CD4-positive, CD25-positive, alpha-beta regulatory T cell (primary cell): Measurements from ENCODE around the gene BUB1B. TPM values are rescaled to one million over a fixed set of nuclear protein-coding genes. Genes with fewer than 3 reads are reported as not detected.

Experiments
- ATAC-seq, 2 donors: fragments of 150-1000 bp; cut with Tn5 transposase; one replicate each; pipeline ENCODE4 v1.10.0; 2021; ENCODE audit warnings: low read depth in 2 of 2, moderate number of reproducible peaks in 2 of 2, moderate library complexity in 1 of 2
- DNase-seq, 3 donors: peaks; one replicate each; pipeline versions ENCODE4 v3.0.0 to v3.0.0-alpha.2; 2012 to 2022; ENCODE audit warnings: mixed read lengths in 1 of 3
- H3K27ac ChIP-seq: one replicate; pipeline ENCODE4 v1.7.0; 2013; ENCODE audit warnings: mild to moderate bottlenecking, low read length; ENCODE audit not compliant: insufficient read depth, poor library complexity, severe bottlenecking
- H3K27me3 ChIP-seq: one replicate; pipeline ENCODE4 v1.7.0; 2013; ENCODE audit warnings: low read length; ENCODE audit not compliant: control insufficient read depth, insufficient read depth
- H3K36me3 ChIP-seq: one replicate; pipeline ENCODE4 v1.7.0; 2013; ENCODE audit warnings: mild to moderate bottlenecking, low read length, moderate library complexity; ENCODE audit not compliant: control insufficient read depth, insufficient read depth
- H3K4me1 ChIP-seq: 2 replicates; pipeline ENCODE4 v1.7.0; 2013; ENCODE audit warnings: mild to moderate bottlenecking, low read length; ENCODE audit not compliant: insufficient read depth, control insufficient read depth, poor library complexity, severe bottlenecking
- H3K4me3 ChIP-seq: one replicate; pipeline ENCODE4 v1.7.0; 2013; ENCODE audit warnings: low read depth, mild to moderate bottlenecking, low read length, moderate library complexity
- H3K9me3 ChIP-seq, 2 experiments: 1 replicate in 1 of 2; 2 replicates in 1 of 2; pipeline ENCODE4 v1.7.0; 2013; ENCODE audit warnings: low read length in 2 of 2, mild to moderate bottlenecking in 1 of 2, moderate library complexity in 1 of 2; ENCODE audit not compliant: control insufficient read depth in 2 of 2
- H3K27ac Mint-ChIP-seq, 3 donors: one replicate each; pipeline ENCODE4 v1.8.0; 2020 to 2022; ENCODE audit warnings: mild to moderate bottlenecking in 3 of 3, mixed read lengths in 3 of 3, moderate library complexity in 2 of 3
- H3K27me3 Mint-ChIP-seq: one replicate; pipeline ENCODE4 v1.8.0; 2022; ENCODE audit warnings: mild to moderate bottlenecking, mixed read lengths
- H3K36me3 Mint-ChIP-seq: one replicate; pipeline ENCODE4 v1.8.0; 2020; ENCODE audit warnings: mixed read lengths
- H3K4me1 Mint-ChIP-seq, 4 donors: one replicate each; pipeline ENCODE4 v1.8.0; 2020 to 2022; ENCODE audit warnings: mixed read lengths in 4 of 4, mild to moderate bottlenecking in 1 of 4
- H3K4me3 Mint-ChIP-seq, 4 donors: one replicate each; pipeline ENCODE4 v1.8.0; 2020 to 2022; ENCODE audit warnings: mild to moderate bottlenecking in 4 of 4, mixed read lengths in 4 of 4, moderate library complexity in 3 of 4
- H3K9me3 Mint-ChIP-seq, 7 donors: one replicate each; pipeline ENCODE4 v1.8.0; 2020 to 2022; ENCODE audit warnings: mixed read lengths in 7 of 7, mild to moderate bottlenecking in 3 of 7, moderate library complexity in 2 of 7
- polyA plus RNA-seq, 4 donors: library from polyadenylated mRNA; unstranded; fragments of 300-500 nt; fragmentation: Illumina TruSeq; gene quantifications; one replicate each; pipeline ENCODE4 v1.2.3, GENCODE V29; 2021
- total RNA-seq: library from RNA; stranded (reverse); gene quantifications from one replicate; pipeline ENCODE4 v1.2.3, GENCODE V29; 2022

The BUB1B gene
- total and polyA plus RNA-seq, 5 donors from 2014 or later: 0.37 to 4.8 (median 1.5) TPM; not detected in 1

GRCh38 chr15:40257656-40258450, 97.0 kb downstream of the BUB1B start:
- no peak overlapping the region for H3K27ac ChIP-seq
- no peaks in the 10 kb centered on the region for H3K9me3 ChIP-seq
- Mint-ChIP-seq H3K36me3 (no peaks in the 10 kb centered on the region), H3K27ac (no peak overlapping the region), H3K27me3 (peaks cover 33% of the 10 kb centered on the region), H3K4me1 (peaks cover 0 to 9% (median 0%) of the 10 kb centered on the region in 4 donors), H3K4me3 (no peak overlapping the region), H3K9me3 (no peaks in the 10 kb centered on the region)
- no peak overlapping the region for H3K4me3 ChIP-seq
- ATAC-seq (no peak), DNase-seq (no peak)
- H3K27me3 ChIP-seq: peaks cover 6% of the 10 kb centered on the region
- H3K4me1 ChIP-seq: peaks cover 6% of the 10 kb centered on the region
- H3K36me3 ChIP-seq: no peaks in the 10 kb centered on the region

- Mint-ChIP-seq H3K4me3 (no peak overlapping the region), H3K27ac (no peak overlapping the region), H3K9me3 (no peaks in the 10 kb centered on the region), H3K27me3 (peaks cover 30% of the 10 kb centered on the region), H3K4me1 (peaks cover 0 to 4% (median 0%) of the 10 kb centered on the region in 4 donors), H3K36me3 (no peaks in the 10 kb centered on the region)
- Histone ChIP-seq H3K27ac (no peak overlapping the region), H3K9me3 (no peaks in the 10 kb centered on the region), H3K27me3 (peaks cover 5% of the 10 kb centered on the region), H3K4me3 (no peak overlapping the region), H3K4me1 (no peaks in the 10 kb centered on the region), H3K36me3 (no peaks in the 10 kb centered on the region)
- no peak for DNase-seq
- no peak for ATAC-seq
Observed at GRCh38 chr15:40258544-40258943, 97.7 kb downstream of the BUB1B start.

- Mint-ChIP-seq H3K27me3 (peaks cover 25% of the 10 kb centered on the region), H3K36me3 (no peaks in the 10 kb centered on the region), H3K9me3 (no peaks in the 10 kb centered on the region), H3K4me1 (peaks cover 0 to under 1% (median 0%) of the 10 kb centered on the region in 4 donors), H3K4me3 (no peak overlapping the region), H3K27ac (no peak overlapping the region)
- DNase-seq: no peak
- no peaks in the 10 kb centered on the region for H3K36me3 ChIP-seq
- peaks cover 4% of the 10 kb centered on the region for H3K27me3 ChIP-seq
- H3K4me3 ChIP-seq: no peak overlapping the region
- no peak overlapping the region for H3K27ac ChIP-seq
- ATAC-seq: no peak
- no peaks in the 10 kb centered on the region for H3K9me3 ChIP-seq
- H3K4me1 ChIP-seq: no peaks in the 10 kb centered on the region
Observed at GRCh38 chr15:40259021-40259420, 98.2 kb downstream of the BUB1B start.

GRCh38 chr15:40263024-40263754, 102.3 kb downstream of the BUB1B start:
- no peak overlapping the region for H3K4me3 Mint-ChIP-seq
- H3K27me3 Mint-ChIP-seq: peaks cover 6% of the 10 kb centered on the region
- Histone ChIP-seq H3K36me3 (no peaks in the 10 kb centered on the region), H3K4me3 (no peak overlapping the region), H3K4me1 (no peaks in the 10 kb centered on the region), H3K27ac (no peak overlapping the region), H3K27me3 (no peaks in the 10 kb centered on the region), H3K9me3 (no peaks in the 10 kb centered on the region)
- H3K36me3 Mint-ChIP-seq: no peaks in the 10 kb centered on the region
- no peak for ATAC-seq
- H3K27ac Mint-ChIP-seq: no peak overlapping the region
- H3K4me1 Mint-ChIP-seq: no peaks in the 10 kb centered on the region
- no peaks in the 10 kb centered on the region for H3K9me3 Mint-ChIP-seq
- no peak for DNase-seq

GRCh38 chr15:40264321-40265153, 103.7 kb downstream of the BUB1B start:
- Histone ChIP-seq H3K9me3 (no peaks in the 10 kb centered on the region), H3K27ac (no peak overlapping the region), H3K4me1 (no peaks in the 10 kb centered on the region), H3K36me3 (no peaks in the 10 kb centered on the region), H3K4me3 (no peak overlapping the region), H3K27me3 (no peaks in the 10 kb centered on the region)
- Mint-ChIP-seq H3K9me3 (no peaks in the 10 kb centered on the region), H3K36me3 (no peaks in the 10 kb centered on the region), H3K27ac (peak overlapping the region in 1 of 3 donors; percentile 13), H3K27me3 (peaks cover 6% of the 10 kb centered on the region), H3K4me3 (no peak overlapping the region), H3K4me1 (no peaks in the 10 kb centered on the region)
- no peak for ATAC-seq
- no peak for DNase-seq

- ATAC-seq (no peak), DNase-seq (no peak)
- Histone ChIP-seq H3K4me3 (no peak overlapping the region), H3K27me3 (no peaks in the 10 kb centered on the region), H3K4me1 (no peaks in the 10 kb centered on the region), H3K36me3 (no peaks in the 10 kb centered on the region), H3K9me3 (no peaks in the 10 kb centered on the region), H3K27ac (no peak overlapping the region)
- Mint-ChIP-seq H3K27ac (no peak overlapping the region), H3K27me3 (peaks cover 6% of the 10 kb centered on the region), H3K9me3 (no peaks in the 10 kb centered on the region), H3K4me1 (no peaks in the 10 kb centered on the region), H3K36me3 (no peaks in the 10 kb centered on the region), H3K4me3 (no peak overlapping the region)
Observed at GRCh38 chr15:40265355-40265754, 104.5 kb downstream of the BUB1B start.

- no peaks in the 10 kb centered on the region for H3K36me3 ChIP-seq
- H3K27ac ChIP-seq: no peak overlapping the region
- Mint-ChIP-seq H3K4me1 (no peaks in the 10 kb centered on the region), H3K27ac (no peak overlapping the region), H3K27me3 (peaks cover 6% of the 10 kb centered on the region), H3K9me3 (no peaks in the 10 kb centered on the region), H3K36me3 (no peaks in the 10 kb centered on the region), H3K4me3 (no peak overlapping the region)
- H3K9me3 ChIP-seq: no peaks in the 10 kb centered on the region
- DNase-seq (no peak), ATAC-seq (no peak)
- no peaks in the 10 kb centered on the region for H3K4me1 ChIP-seq
- no peaks in the 10 kb centered on the region for H3K27me3 ChIP-seq
- no peak overlapping the region for H3K4me3 ChIP-seq
Observed at GRCh38 chr15:40265875-40266274, 105.0 kb downstream of the BUB1B start.
